H1 (cell line): ENCODE results near the gene ATP1A1. TPM values are rescaled to one million over a fixed set of nuclear protein-coding genes. Genes with fewer than 3 reads are reported as not detected.

Experiments used
- CTCF ChIA-PET: fragments of 300-600 bp; sonication (Branson Sonifier 250); formaldehyde crosslinking; loops from one replicate; lab custom pipeline; 2021; ENCODE audit not compliant: partially characterized antibody; lab: Charles Lee
- POLR2A ChIA-PET: fragments of 300-600 bp; sonication (Branson Sonifier 250); formaldehyde crosslinking; loops from one replicate; lab custom pipeline; 2021; ENCODE audit warnings: inconsistent platforms; ENCODE audit not compliant: partially characterized antibody; lab: Charles Lee
- DNase-seq, 2 experiments: peaks; one replicate each; pipeline versions ENCODE4 v3.0.0 to v3.0.0-alpha.2; 2010 to 2022; ENCODE audit warnings: low spot score in 2 of 2, low read depth in 1 of 2, mixed read lengths in 1 of 2
- FAIRE-seq: peaks from 2 replicates; lab custom pipeline; 2011; peaks lifted over from hg19 to GRCh38; lab: Jason Lieb, UNC
- H2AFZ ChIP-seq: 2 replicates; pipeline ENCODE4 v1.8.1; 2012; ENCODE audit warnings: low read length, inconsistent platforms
- H2AK5ac ChIP-seq: 2 replicates; pipeline ENCODE4 v1.6.1; 2013; ENCODE audit warnings: low read depth, low read length
- H2BK120ac ChIP-seq: replicated peaks from 2 replicates; pipeline ENCODE3; 2013; ENCODE audit warnings: low read depth, low read length, inconsistent platforms
- H2BK12ac ChIP-seq: 2 replicates; pipeline ENCODE4 v1.6.1; 2013; ENCODE audit warnings: low read depth, low read length
- H2BK15ac ChIP-seq: 2 replicates; pipeline ENCODE4 v1.6.1; 2013; ENCODE audit warnings: low read length
- H2BK20ac ChIP-seq: 2 replicates; pipeline ENCODE4 v1.6.1; 2013; ENCODE audit warnings: low read length
- H2BK5ac ChIP-seq: 2 replicates; pipeline ENCODE4 v1.6.1; 2013; ENCODE audit warnings: low read depth, low read length
- H3K14ac ChIP-seq: 2 replicates; pipeline ENCODE4 v1.6.1; 2013; ENCODE audit warnings: inconsistent platforms; ENCODE audit not compliant: insufficient read length
- H3K18ac ChIP-seq: 2 replicates; pipeline ENCODE4 v1.6.1; 2013; ENCODE audit warnings: low read length; ENCODE audit errors: extremely low read depth
- H3K23ac ChIP-seq: 2 replicates; pipeline ENCODE4 v1.6.1; 2013; ENCODE audit warnings: inconsistent platforms; ENCODE audit not compliant: insufficient read length
- H3K23me2 ChIP-seq: 2 replicates; pipeline ENCODE4 v1.6.1; 2013; ENCODE audit warnings: low read depth, low read length
- H3K27ac ChIP-seq: 2 replicates; pipeline ENCODE4 v1.6.1; 2011; ENCODE audit warnings: low read depth, low read length, inconsistent platforms
- H3K27me3 ChIP-seq, 4 experiments: replicated peaks in 1 of 4; 1 replicate in 1 of 4; 2 replicates in 3 of 4; pipeline versions ENCODE4 v1.6.1 to v1.8.1; 2011 to 2013; ENCODE audit warnings: low read length in 3 of 4, mild to moderate bottlenecking in 3 of 4, inconsistent platforms in 2 of 4, mixed read lengths in 2 of 4, moderate library complexity in 1 of 4; ENCODE audit not compliant: control insufficient read depth in 3 of 4, insufficient read depth in 3 of 4; ENCODE audit errors: extremely low read depth in 1 of 4
- H3K36me3 ChIP-seq, 4 experiments: 2 replicates each; pipeline versions ENCODE4 v1.6.1 to v1.8.1; 2011 to 2013; ENCODE audit warnings: mild to moderate bottlenecking in 4 of 4, low read length in 3 of 4, moderate library complexity in 2 of 4, control low read depth in 1 of 4, inconsistent platforms in 1 of 4; ENCODE audit not compliant: insufficient read depth in 4 of 4, control insufficient read depth in 2 of 4
- H3K4ac ChIP-seq: replicated peaks from 2 replicates; pipeline ENCODE3; 2013; ENCODE audit warnings: low read length, low read depth, mixed read lengths, inconsistent platforms; ENCODE audit not compliant: insufficient read length
- H3K4me1 ChIP-seq, 4 experiments: replicated peaks in 1 of 4; 1 replicate in 1 of 4; 2 replicates in 3 of 4; pipeline versions ENCODE4 v1.6.1 to v1.8.1; 2011 to 2013; ENCODE audit warnings: low read length in 3 of 4, inconsistent platforms in 2 of 4, mixed read lengths in 1 of 4; ENCODE audit not compliant: insufficient read depth in 4 of 4, control insufficient read depth in 3 of 4
- H3K4me2 ChIP-seq, 2 experiments: 2 replicates each; pipeline versions ENCODE4 v1.6.1 to v1.8.1; 2011 to 2013; ENCODE audit warnings: low read depth in 2 of 2, low read length in 2 of 2, control low read depth in 1 of 2, inconsistent platforms in 1 of 2, mild to moderate bottlenecking in 1 of 2; ENCODE audit not compliant: insufficient read depth in 1 of 2
- H3K4me3 ChIP-seq, 4 experiments: fragments of 200-600, 300-600 bp in 1 of 4; sonication (generic), shearing (Covaris generic), sonication (Bioruptor Twin) in 1 of 4; 2 replicates each; pipeline versions ENCODE4 v1.5.1 to v1.8.1; 2011 to 2016; ENCODE audit warnings: low read length in 4 of 4, low read depth in 3 of 4, control low read depth in 2 of 4, inconsistent platforms in 2 of 4, mild to moderate bottlenecking in 2 of 4, mixed read lengths in 1 of 4, moderate library complexity in 1 of 4; ENCODE audit not compliant: insufficient read depth in 2 of 4; ENCODE audit errors: extremely low read depth in 1 of 4
- H3K56ac ChIP-seq: replicated peaks from 2 replicates; pipeline ENCODE3; 2013; ENCODE audit warnings: low read depth, mild to moderate bottlenecking, mixed read lengths, low read length, inconsistent platforms; ENCODE audit not compliant: insufficient read length
- H3K79me1 ChIP-seq: 2 replicates; pipeline ENCODE4 v1.6.1; 2013; ENCODE audit warnings: low read depth, low read length, control low read depth
- H3K79me2 ChIP-seq, 2 experiments: 2 replicates each; pipeline versions ENCODE4 v1.6.1 to v1.8.1; 2012 to 2013; ENCODE audit warnings: low read length in 2 of 2, mild to moderate bottlenecking in 2 of 2, inconsistent platforms in 1 of 2; ENCODE audit not compliant: insufficient read depth in 2 of 2, control insufficient read depth in 1 of 2
- H3K9ac ChIP-seq, 4 experiments: replicated peaks in 1 of 4; 1 replicate in 1 of 4; 2 replicates in 3 of 4; pipeline versions ENCODE4 v1.6.1 to v1.8.1; 2011 to 2013; ENCODE audit warnings: low read depth in 3 of 4, low read length in 3 of 4, control low read depth in 2 of 4, mild to moderate bottlenecking in 2 of 4, moderate library complexity in 2 of 4, inconsistent platforms in 1 of 4; ENCODE audit errors: extremely low read depth in 1 of 4
- H3K9me3 ChIP-seq, 2 experiments: 2 replicates each; pipeline versions ENCODE4 v1.6.1 to v1.8.1; 2012 to 2013; ENCODE audit warnings: mild to moderate bottlenecking in 2 of 2, moderate library complexity in 2 of 2, control low read depth in 1 of 2, inconsistent platforms in 1 of 2, low read depth in 1 of 2, low read length in 1 of 2, mixed read lengths in 1 of 2; ENCODE audit not compliant: insufficient read depth in 2 of 2
- H4K20me1 ChIP-seq, 2 experiments: replicated peaks in 1 of 2; 2 replicates each; pipeline versions ENCODE3 to v1.8.1; 2011 to 2013; ENCODE audit warnings: inconsistent platforms in 2 of 2, low read length in 2 of 2, mild to moderate bottlenecking in 1 of 2; ENCODE audit not compliant: insufficient read depth in 2 of 2, control insufficient read depth in 1 of 2
- H4K5ac ChIP-seq: 2 replicates; pipeline ENCODE4 v1.6.1; 2013; ENCODE audit warnings: low read length, low read depth, mixed read lengths, inconsistent platforms; ENCODE audit not compliant: insufficient read length
- H4K8ac ChIP-seq: 2 replicates; pipeline ENCODE4 v1.8.0; 2013; ENCODE audit warnings: mild to moderate bottlenecking, moderate library complexity, low read length, inconsistent platforms; ENCODE audit not compliant: insufficient read depth; ENCODE audit errors: extremely low read depth
- H4K91ac ChIP-seq: replicated peaks from 2 replicates; pipeline ENCODE3; 2013; ENCODE audit warnings: low read length, mixed read lengths, inconsistent platforms; ENCODE audit not compliant: insufficient read length
- SIRT6 ChIP-seq: IDR thresholded peaks from one replicate; pipeline ENCODE4 v1.7.1; 2012; ENCODE audit warnings: low read length, inconsistent platforms
- whole genome bisulfite sequencing, 2 experiments: shearing (Covaris generic) in 1 of 2; methylation state at CpG; one replicate each; pipeline versions ENCODE4 v1.1.6 to v1.1.7; 2013 to 2015; ENCODE audit warnings: low lambda C conversion rate in 2 of 2, mixed read lengths in 2 of 2, inconsistent platforms in 1 of 2, low coverage in 1 of 2, missing lambda C conversion rate in 1 of 2; ENCODE audit not compliant: insufficient replicate concordance in 2 of 2, insufficient coverage in 1 of 2, insufficient read length in 1 of 2; ENCODE audit errors: extremely low coverage in 1 of 2, missing lambda C conversion rate in 1 of 2; 5-methylcytosine and 5-hydroxymethylcytosine counted together
- polyA plus RNA-seq, 7 experiments: library from polyadenylated mRNA; depleted of rRNA in 3 of 7; stranded (reverse) in 5 of 7; unstranded in 2 of 7; fragments of >200 nt in 5 of 7; fragments of 200-250 nt in 2 of 7; gene quantifications; 1 replicate in 5 of 7; 2 replicates in 1 of 7; 4 replicates in 1 of 7; pipeline versions ENCODE4 v1.2.1 to v1.2.3, GENCODE V29; 2011 to 2013; ENCODE audit warnings: missing spikeins in 2 of 7, mixed read lengths in 2 of 7
- total RNA-seq: library from RNA; stranded (reverse); fragmentation: NEBNext Ultra II Directional; extraction: Animal tissue kit (Norgen Biotek cat#: 25700); gene quantifications from 2 replicates; pipeline ENCODE4 v1.2.1, GENCODE V29; 2021
- TF ChIP-seq, protein P1 (sequence below): IDR thresholded peaks from 2 replicates; pipeline ENCODE4 v1.6.1; 2012; ENCODE audit warnings: inconsistent platforms

The ATP1A1 gene
- total and polyA plus RNA-seq, 2 of the 8 experiments (the other 6 are each of a cell fraction or from before 2014, with no cell fraction given) = 222 to 325 TPM

GRCh38 chr1:116413414-116413813, 40.4 kb downstream of the ATP1A1 start:
- Histone ChIP-seq H3K27me3 (no peaks in the 10 kb centered on the region), H4K91ac (no peak overlapping the region), H2AFZ (no peak overlapping the region), H3K23ac (no peak overlapping the region), H4K8ac (no peak overlapping the region), H3K4me1 (peaks cover 0 to 11% (median 6%) of the 10 kb centered on the region in 4 experiments; a peak in 5 of 7 replicates), H2BK15ac (no peak overlapping the region), H3K4me3 (no peak overlapping the region), H3K9ac (no peak overlapping the region), H3K14ac (no peak overlapping the region), H4K5ac (no peak overlapping the region), H3K36me3 (no peaks in the 10 kb centered on the region), H2BK5ac (no peak overlapping the region), H2BK20ac (no peak overlapping the region), H3K79me2 (no peaks in the 10 kb centered on the region), H2BK12ac (no peak overlapping the region), H4K20me1 (no peaks in the 10 kb centered on the region), H3K4me2 (no peak overlapping the region), H3K23me2 (peaks cover 3% of the 10 kb centered on the region; the same call in 1 of the 2 replicates), H3K79me1 (no peaks in the 10 kb centered on the region), H3K18ac (no peak overlapping the region), H2BK120ac (no peak overlapping the region), H3K27ac (no peak overlapping the region), H3K4ac (no peak overlapping the region), H3K56ac (no peak overlapping the region)
- no peak for FAIRE-seq
- POLR2A ChIA-PET = interaction anchor here (1.6 kb wide), 1 partner anchor 12 kb away, joined by 6 read pairs; no protein-coding TSS in a partner anchor
- WGBS, 2 experiments = 88% methylated on average over 2 of the region's 2 CpGs; no CpG with 5 or more reads in 1 of the 2 experiments
- TF ChIP-seq SIRT6 = no peak
- TF ChIP-seq, protein P1, sequence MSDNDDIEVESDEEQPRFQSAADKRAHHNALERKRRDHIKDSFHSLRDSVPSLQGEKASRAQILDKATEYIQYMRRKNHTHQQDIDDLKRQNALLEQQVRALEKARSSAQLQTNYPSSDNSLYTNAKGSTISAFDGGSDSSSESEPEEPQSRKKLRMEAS = no peak
- TF ChIP-seq, all 59 proteins: peak for 0
- H3K9me3 ChIP-seq = no peaks in the 10 kb centered on the region
- H2AK5ac ChIP-seq = no peak overlapping the region
- no peak for DNase-seq
- CTCF ChIA-PET = interaction anchor here (1.1 to 2.1 kb wide), 4 partner anchors 11 to 85 kb away, joined by 3 to 6 read pairs (median 4); no protein-coding TSS in a partner anchor
